Skeletal muscle cell (primary cell): ENCODE data around the gene MAEA.

Experiments used
- DNase-seq: peaks from one replicate; pipeline ENCODE4 v3.0.0-alpha.2; 2010; ENCODE audit warnings: low read depth
- H3K4me3 ChIP-seq: 2 replicates; pipeline ENCODE4 v1.5.1; 2011; ENCODE audit warnings: low read depth, mild to moderate bottlenecking, control low read depth, low read length, moderate library complexity

The MAEA gene

DNA sequence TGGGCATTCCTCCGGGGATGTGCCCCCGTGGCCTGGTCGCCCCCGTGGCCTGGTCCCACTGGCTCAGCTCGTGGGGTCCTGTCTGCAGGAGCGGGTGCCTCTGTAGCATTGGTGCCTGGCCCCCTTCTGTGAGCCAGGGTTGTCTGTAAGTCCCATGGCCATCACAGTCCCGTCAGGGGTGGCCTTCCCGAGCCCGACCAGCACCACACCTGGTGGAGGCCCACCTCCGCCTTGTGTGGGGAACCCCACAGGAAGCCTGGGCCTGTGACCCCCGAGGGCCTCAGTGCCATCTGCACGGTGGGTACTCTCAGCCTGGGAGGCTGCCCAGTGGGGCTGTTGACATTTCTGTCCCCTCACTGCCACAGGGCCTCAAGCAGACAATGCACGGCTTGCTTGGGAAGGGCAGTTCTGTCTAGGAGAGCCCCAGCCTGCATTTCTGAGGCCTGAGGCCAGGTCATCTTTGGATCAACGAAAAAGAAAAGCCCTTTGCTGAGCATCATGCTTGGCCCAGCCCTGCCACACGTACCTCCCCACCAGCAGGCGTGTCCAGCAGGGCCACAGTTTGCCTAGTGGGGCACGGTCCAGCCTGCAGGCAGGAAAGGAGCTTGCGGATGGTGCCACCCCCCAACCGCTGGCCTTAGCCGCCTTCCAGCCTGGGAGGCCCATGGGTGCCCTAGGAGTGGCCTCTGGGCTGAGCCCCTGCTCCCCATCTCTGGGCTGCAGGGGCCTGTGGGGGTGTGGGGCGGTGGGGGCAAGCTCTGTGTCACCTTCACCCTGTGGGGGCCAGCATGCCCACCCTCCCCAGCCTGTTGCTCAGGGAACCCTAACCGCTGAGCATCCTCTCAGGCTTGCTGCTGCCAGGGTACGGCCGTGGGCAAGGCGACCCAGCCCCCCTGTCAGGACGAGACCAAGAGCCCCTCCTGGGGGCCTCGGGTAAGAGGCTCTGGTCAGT is 93.4 kb downstream of the MAEA start:
- H3K4me3 ChIP-seq: no peak overlapping the region
- DNase-seq: no peak

DNA sequence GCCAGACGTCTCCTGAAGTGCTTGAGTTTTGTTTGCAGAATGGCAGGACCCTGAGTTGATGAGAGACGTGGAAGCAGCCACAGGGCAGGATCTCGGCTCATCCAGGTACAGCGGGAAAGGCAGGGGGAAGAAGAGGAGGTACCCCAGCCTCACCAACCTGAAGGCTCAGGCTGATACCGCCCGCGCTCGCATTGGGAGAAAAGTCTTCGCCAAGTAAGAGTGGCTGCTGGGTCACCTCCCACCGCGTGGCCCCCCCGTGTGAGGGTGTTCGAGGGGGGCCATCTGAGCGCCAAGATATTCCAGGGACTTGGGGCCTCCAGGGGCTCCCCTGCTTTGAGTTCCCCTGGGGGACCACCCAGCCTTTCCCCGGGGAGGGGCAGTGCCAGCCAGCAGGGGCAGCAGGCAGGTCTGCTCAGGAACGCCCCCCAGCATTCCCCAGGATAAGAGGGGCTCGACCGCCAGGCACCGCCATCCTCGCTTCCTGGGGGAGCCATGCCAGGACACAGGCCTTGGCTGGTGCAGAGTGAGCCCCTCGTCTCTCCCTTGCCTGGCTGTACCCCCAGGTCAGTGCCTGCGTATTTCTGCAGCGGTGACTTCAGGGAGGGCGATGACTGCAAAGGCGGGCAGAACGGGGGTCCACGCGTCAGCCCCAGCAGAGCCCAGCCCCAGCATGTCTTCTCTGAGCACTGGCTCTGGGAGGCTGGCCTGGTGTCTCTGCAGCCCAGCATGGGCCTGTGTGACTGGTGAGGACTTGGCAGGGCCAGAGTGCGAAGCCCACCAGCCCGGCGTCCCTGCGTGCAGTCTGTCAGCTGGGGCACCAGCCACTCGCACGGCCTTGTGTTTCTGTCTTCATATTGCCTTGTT is 94.3 kb downstream of the MAEA start:
- DNase-seq: no peak
- H3K4me3 ChIP-seq: no peak overlapping the region

DNA sequence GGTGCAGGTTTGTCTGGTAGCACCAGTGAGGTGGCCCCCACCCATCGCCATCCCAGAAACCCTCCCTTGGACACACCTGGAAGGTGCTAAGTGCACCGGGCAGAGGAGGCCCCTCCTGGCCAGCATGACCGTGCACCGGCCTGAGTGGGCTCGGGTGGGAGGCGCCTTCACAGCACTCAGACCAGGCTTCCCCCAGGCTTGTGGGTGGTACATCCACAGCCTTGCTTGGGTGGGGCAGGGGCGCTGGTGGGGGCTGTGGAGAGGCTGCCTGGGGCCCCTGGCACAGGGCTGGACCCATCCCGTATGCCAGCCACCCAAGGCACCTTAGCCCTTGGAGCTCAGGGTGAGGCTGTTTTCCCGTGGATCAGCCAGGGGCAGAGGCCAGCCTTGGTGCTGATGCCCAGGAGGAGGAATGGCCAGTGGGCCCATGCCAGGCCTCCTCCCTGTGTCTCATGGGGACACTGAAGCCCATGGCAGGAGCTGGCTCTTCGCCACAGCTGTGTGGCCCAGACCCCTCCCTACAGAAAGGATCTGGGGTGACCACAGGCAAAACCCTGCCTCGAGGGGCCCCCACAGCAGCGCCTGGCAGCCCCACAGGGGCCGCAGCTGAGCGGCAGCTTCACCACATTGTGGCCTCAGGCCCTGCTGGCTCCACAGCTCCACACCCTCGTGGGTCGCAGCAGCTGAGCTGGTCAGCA is 95.1 kb downstream of the MAEA start:
- DNase-seq: no peak
- no peak overlapping the region for H3K4me3 ChIP-seq

DNA sequence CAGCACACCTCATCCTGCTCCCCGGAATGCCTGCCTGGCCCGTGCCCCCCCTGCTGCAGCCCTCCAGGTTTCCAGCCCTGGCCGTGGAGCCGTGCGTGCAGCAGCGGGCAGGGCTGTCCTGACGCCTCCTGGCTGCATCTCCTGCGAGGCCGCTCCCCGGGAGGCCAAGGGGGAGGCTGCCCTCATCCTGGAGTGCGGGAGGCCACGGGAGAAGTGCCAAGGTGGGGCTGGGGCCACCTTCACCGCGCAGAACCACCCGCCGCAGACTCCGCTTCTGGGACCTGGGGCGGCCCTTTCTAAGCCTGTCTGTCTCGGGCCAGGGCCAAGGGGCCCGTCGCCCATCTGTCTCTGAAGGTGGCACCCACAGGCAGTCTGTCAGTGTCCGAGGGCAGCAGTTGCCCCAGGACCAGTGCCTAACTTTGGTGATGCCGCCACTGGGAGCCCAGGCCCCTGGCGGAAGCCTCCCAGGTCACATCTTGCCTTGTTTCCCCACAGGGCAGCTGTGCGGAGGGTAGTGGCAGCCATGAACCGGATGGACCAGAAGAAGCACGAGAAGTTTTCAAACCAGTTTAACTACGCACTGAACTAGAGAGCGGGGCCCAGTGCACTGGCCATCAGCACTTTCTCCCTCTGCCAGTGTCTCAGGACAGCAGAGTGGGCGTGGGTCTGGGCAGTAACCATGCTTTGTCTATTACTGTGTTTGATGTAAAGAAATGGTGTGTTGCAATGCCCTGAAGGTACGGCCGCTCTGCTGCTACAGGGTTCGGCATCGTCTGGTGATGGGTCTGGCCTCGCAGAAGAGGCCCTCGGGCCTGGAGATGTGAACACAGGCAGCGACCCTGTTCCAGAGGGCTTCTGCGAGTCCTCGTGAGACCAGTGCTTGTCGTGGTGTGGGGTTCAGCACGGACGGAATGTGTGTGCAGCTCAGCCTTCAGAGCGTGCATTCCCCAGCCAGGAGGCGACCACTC is 96.0 kb downstream of the MAEA start:
- H3K4me3 ChIP-seq: no peak overlapping the region
- no peak for DNase-seq
